ENCODE results near the gene SLC9A9.

The SLC9A9 gene

GRCh38 chr3:143658116-143658515 is 190.2 kb downstream of the SLC9A9 start:
- no peak for DNase-seq (ENCODE audit: low read depth)
- TF ChIP-seq CTCF (IDR thresholded peaks at IDR 0.05; ENCODE audit: low read depth, low read length) (no peak), MYC (IDR thresholded peaks at IDR 0.05; ENCODE audit: low read depth, low read length) (no peak), POLR2A (IDR thresholded peaks at IDR 0.05; ENCODE audit: extremely low read depth, insufficient read length) (no peak)
- TF ChIP-seq, protein P1, sequence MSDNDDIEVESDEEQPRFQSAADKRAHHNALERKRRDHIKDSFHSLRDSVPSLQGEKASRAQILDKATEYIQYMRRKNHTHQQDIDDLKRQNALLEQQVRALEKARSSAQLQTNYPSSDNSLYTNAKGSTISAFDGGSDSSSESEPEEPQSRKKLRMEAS (IDR thresholded peaks at IDR 0.05; ENCODE audit: low read depth, low read length): no peak
- H3K4me3 ChIP-seq (ENCODE audit: low read depth, low read length): no peak overlapping the region

DNA sequence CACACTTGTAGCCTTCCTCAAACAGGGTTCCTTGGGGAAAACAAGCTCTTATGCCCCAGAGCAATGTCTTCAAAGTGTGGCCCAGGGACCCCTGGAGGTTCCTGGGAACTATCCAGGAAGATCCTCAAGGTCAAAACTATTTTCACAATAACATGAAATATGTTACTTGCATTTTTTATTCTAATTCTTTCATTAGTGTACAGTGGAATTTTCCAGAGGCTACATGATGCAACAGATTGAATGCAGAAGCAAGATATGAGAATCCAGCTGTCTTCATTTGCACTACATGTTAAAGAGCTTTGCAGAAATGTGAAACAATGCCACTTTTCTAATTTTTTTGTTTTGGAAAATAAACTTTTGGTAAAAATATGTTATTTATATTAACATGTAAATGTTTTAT is 190.9 kb downstream of the SLC9A9 start:
- no peak for TF ChIP-seq POLR2A (IDR thresholded peaks at IDR 0.05; ENCODE audit: extremely low read depth, insufficient read length)
- no peak for TF ChIP-seq CTCF (IDR thresholded peaks at IDR 0.05; ENCODE audit: low read depth, low read length)
- TF ChIP-seq, protein P1 (IDR thresholded peaks at IDR 0.05; ENCODE audit: low read depth, low read length): no peak
- TF ChIP-seq MYC (IDR thresholded peaks at IDR 0.05; ENCODE audit: low read depth, low read length): no peak
- H3K4me3 ChIP-seq (ENCODE audit: low read depth, low read length): no peak overlapping the region
- no peak for DNase-seq (ENCODE audit: low read depth)

- no peak overlapping the region for H3K4me3 ChIP-seq (ENCODE audit: low read depth, low read length)
- DNase-seq (ENCODE audit: low read depth): no peak
- no peak for TF ChIP-seq POLR2A (IDR thresholded peaks at IDR 0.05; ENCODE audit: extremely low read depth, insufficient read length)
- no peak for TF ChIP-seq CTCF (IDR thresholded peaks at IDR 0.05; ENCODE audit: low read depth, low read length)
- no peak for TF ChIP-seq MYC (IDR thresholded peaks at IDR 0.05; ENCODE audit: low read depth, low read length)
- TF ChIP-seq, protein P1 (IDR thresholded peaks at IDR 0.05; ENCODE audit: low read depth, low read length): no peak
These were observed 193.4 kb downstream of the SLC9A9 start for GRCh38 chr3:143654906-143655305.

DNA sequence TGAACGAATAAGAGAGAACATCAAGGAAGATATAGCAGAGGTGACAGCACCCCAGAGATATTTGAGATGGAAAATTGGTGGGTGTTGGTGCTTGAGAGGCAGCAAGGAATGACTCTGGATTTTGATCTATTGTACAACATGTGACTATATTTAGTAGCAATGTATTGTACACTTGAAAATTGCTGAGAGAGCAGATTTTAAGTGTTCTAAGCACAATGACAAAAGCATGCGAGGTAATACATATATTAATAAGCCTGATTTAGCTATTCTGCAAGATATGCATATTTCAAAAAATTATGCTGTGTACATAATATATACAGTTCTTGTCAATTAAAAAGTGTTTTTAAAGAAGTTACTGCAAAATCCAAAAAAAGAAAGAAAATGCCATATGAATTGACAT is 194.3 kb downstream of the SLC9A9 start:
- no peak overlapping the region for H3K4me3 ChIP-seq (ENCODE audit: low read depth, low read length)
- DNase-seq (ENCODE audit: low read depth): no peak
- TF ChIP-seq MYC (IDR thresholded peaks at IDR 0.05; ENCODE audit: low read depth, low read length) (no peak), CTCF (IDR thresholded peaks at IDR 0.05; ENCODE audit: low read depth, low read length) (no peak), POLR2A (IDR thresholded peaks at IDR 0.05; ENCODE audit: extremely low read depth, insufficient read length) (no peak)
- TF ChIP-seq, protein P1 (IDR thresholded peaks at IDR 0.05; ENCODE audit: low read depth, low read length): no peak

GRCh38 chr3:143653493-143653892 is 194.8 kb downstream of the SLC9A9 start:
- H3K4me3 ChIP-seq (ENCODE audit: low read depth, low read length): no peak overlapping the region
- no peak for DNase-seq (ENCODE audit: low read depth)
- TF ChIP-seq MYC (IDR thresholded peaks at IDR 0.05; ENCODE audit: low read depth, low read length) (no peak), POLR2A (IDR thresholded peaks at IDR 0.05; ENCODE audit: extremely low read depth, insufficient read length) (no peak), CTCF (IDR thresholded peaks at IDR 0.05; ENCODE audit: low read depth, low read length) (no peak)
- TF ChIP-seq, protein P1 (IDR thresholded peaks at IDR 0.05; ENCODE audit: low read depth, low read length): no peak

DNA sequence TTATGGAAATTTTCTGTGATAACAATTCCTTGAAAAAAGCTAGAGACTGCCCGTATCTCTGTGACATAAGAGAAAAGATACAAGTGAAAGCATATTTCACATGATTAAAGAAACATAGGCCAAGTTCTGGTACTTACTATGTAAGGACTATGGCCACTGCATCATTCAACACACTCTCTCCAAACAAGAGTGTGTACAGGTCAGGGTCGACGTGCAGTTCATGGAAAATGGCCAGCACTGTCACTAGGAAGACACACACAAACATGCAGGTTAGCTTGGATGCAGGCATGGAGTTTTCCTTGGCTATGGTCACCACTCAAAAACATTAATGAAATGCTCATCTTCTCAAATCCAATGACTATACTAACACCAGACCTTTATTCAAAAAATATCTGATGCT is 196.2 kb downstream of the SLC9A9 start:
- TF ChIP-seq, protein P1 (IDR thresholded peaks at IDR 0.05; ENCODE audit: low read depth, low read length): no peak
- TF ChIP-seq MYC (IDR thresholded peaks at IDR 0.05; ENCODE audit: low read depth, low read length) (no peak), POLR2A (IDR thresholded peaks at IDR 0.05; ENCODE audit: extremely low read depth, insufficient read length) (no peak), CTCF (IDR thresholded peaks at IDR 0.05; ENCODE audit: low read depth, low read length) (no peak)
- no peak overlapping the region for H3K4me3 ChIP-seq (ENCODE audit: low read depth, low read length)
- no peak for DNase-seq (ENCODE audit: low read depth)

All from NB4 (cell line).